ENCODE results near the gene ACBD5.
A peak's percentile ranks its signal among the peaks of the same experiment; 100 is the strongest.
"Not testable (repeated sequence)": the region's sequence is repeated elsewhere in the genome, so short reads cannot be mapped to it uniquely, and the experiment has no call there.

The ACBD5 gene, protein sequence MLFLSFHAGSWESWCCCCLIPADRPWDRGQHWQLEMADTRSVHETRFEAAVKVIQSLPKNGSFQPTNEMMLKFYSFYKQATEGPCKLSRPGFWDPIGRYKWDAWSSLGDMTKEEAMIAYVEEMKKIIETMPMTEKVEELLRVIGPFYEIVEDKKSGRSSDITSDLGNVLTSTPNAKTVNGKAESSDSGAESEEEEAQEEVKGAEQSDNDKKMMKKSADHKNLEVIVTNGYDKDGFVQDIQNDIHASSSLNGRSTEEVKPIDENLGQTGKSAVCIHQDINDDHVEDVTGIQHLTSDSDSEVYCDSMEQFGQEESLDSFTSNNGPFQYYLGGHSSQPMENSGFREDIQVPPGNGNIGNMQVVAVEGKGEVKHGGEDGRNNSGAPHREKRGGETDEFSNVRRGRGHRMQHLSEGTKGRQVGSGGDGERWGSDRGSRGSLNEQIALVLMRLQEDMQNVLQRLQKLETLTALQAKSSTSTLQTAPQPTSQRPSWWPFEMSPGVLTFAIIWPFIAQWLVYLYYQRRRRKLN

DNA sequence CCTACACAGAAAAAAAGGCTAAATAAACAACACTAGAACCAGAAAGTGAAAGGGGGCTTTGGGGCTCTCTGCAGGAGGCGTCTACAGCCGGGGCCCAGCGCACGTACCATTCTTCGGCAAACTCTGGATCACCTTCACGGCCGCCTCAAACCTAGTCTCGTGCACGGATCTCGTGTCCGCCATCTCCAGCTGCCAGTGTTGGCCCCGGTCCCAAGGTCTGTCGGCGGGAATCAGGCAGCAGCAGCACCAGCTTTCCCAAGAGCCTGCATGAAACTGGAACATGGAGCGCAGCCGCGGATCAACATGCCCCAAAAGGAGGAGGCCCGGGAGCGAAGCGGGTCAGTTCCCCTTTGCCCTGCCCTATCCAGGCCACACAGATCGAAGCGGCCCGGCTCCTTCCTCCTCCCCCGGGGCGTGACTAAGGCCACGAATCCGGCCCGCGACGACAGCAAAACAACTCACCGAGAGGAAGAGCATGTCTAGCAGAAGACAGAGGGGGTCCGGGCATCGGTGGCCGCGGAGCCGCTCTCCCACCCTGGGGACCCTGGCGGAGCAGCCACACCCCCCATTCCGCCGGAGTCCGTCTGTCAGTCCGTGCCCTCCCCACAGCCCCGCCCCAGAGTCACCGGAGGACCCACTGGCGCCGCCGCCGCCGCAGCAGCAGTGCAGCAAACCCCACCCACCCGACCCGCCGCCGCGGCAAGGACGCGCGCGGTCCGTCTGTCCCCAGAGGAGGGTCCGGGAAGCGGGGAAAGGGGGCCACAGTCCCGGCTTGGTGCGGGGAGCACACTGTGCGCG lies at the start of gene ACBD5:
Gene ACBD5 (minus strand): TSS at position 586 of the 798 bp plus-strand sequence. CDS start 109 bp downstream, at position 477.
- DNase-seq = peak; percentile 96

DNA sequence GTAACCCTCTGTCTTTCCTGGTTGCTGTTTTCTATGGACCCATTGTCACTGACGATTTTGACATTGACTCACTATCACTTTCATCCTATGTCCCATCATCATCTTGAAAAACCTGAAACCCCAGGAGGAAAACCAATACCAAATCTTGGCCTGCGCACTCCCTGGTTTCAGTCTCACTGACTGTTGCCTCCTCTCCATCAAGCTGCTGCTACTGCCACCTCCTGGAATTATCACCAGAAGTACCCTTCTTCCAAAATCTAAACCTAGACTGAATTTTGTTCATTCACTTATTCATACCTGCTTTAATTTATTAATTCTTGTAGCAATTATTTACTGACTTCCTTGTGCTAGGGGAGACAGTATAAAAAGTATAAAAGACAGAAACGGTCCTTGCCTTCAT lies 44.5 kb upstream of the ACBD5 start:
- peak; percentile 59 for DNase-seq

DNA sequence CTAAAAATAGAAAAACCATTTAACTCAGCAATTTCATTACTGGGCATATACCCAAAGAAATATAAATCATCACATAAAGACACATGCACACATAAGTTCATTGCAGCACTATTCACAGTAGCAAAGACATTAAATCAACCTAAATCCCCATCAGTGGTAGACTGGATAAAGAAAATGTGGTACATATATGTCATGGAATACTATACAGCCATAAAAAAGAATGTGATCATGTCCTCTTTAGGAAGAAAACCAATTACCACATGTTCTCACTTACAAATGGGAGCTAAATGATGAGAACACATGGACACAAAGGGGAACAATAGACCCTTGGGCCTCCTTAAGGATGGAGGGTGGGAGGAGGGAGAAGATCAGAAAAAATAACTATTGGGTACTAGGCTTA lies 36.0 kb upstream of the ACBD5 start:
- DNase-seq = no peak

DNA sequence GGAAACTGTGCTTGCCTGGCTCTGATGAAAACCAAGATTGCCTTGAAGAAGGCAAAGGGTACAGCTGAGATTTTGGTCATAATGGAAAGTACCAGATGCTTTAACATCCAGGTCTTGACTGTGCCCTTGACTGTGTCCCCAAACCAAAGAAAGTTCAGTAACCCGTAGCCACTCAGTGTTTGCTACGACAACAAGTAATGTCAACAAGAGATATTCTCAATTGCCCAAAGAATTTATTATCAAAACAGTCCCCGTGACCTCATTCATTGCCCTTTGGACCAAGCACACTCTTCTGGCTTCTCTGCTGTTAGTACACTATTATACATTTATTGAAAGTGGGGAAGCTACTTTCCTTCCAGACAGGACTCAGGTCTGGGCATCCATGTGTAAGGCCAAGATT lies 25.4 kb upstream of the ACBD5 start:
- not testable (repeated sequence) for DNase-seq

DNA sequence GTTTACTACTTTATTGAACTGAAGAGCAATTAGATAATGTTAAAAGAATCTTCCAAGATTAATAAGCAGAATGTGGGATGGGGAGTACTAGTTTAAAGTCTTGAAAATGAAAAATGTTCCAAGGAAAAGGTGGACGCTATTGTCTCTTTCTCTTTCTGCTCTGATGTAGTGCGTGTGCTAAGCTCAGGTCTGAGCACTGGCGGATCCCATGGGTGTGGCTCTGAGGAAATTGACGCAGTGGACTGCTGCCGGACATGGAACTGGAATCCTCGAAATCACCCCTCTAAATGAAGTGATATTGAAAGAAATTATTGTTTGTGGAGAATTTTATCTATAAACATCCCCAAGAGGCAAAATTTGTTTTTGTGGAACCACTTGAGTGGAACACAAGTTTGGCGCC lies 22.2 kb upstream of the ACBD5 start:
- not testable (repeated sequence) for DNase-seq

DNA sequence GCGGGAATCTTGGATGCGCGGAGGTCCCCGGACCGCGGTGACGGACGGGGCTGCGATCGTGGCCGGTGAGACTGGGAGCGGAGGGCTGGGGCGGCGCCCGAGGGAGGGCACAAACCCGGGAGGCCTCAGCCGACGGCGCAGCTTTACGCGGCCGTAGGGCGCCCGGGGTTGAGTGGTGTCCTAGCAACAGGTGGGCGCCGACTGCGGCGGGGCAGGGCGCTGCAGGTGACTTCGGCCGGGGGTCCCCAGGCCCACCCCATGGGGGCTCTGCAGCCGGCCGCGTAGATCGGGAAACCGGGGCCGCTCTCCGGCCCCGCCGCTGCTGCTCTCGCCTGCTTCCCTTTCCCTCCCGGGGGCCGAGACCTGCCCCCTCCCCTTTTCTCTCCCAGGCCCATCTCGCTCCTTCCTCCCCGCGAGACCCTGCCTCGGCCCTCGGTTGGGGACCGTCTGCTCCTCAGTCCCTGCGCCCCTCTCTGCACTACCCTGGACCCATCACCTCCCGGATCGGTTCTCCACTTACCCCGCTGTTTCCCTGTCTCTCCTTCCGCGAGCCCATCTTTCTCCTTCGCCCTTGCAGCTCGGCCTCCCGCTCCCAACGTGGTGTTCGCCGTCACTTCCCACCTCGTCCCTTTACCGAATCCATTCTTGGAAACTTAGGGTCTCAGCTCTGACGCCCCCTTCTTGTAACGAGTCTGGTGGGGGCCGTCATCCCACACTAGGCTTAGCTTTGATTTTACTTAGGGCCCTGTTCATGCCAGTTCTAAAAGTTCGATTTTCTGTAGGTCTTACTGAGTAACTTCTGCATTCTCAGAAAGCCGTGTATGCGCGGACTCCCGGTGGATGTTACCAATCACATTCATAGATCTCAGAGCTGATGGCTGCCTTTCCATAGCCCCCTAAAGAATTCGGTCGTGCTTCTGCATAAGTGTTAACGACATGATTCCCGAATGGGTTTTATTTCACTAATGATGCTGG lies 18.5 kb upstream of the ACBD5 start:
- peak; percentile 61 for DNase-seq

DNA sequence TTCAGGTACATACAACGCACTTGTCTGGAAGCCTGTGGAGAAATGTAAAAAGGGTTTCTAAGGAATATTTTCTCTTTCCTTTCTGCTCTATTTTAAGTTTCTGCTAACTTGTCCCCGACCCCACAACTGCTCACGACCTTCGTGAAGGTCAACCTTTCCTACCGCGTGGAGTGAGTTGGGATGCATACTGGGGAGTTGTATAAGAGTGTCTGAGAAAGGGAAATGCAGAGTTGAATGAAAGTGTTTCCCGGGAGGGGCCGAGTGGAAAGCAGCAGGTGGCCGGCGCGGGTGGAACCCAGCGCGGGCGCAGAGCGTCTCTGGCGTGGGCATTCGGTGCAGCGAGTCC lies 17.9 kb upstream of the ACBD5 start:
- DNase-seq = no peak

DNA sequence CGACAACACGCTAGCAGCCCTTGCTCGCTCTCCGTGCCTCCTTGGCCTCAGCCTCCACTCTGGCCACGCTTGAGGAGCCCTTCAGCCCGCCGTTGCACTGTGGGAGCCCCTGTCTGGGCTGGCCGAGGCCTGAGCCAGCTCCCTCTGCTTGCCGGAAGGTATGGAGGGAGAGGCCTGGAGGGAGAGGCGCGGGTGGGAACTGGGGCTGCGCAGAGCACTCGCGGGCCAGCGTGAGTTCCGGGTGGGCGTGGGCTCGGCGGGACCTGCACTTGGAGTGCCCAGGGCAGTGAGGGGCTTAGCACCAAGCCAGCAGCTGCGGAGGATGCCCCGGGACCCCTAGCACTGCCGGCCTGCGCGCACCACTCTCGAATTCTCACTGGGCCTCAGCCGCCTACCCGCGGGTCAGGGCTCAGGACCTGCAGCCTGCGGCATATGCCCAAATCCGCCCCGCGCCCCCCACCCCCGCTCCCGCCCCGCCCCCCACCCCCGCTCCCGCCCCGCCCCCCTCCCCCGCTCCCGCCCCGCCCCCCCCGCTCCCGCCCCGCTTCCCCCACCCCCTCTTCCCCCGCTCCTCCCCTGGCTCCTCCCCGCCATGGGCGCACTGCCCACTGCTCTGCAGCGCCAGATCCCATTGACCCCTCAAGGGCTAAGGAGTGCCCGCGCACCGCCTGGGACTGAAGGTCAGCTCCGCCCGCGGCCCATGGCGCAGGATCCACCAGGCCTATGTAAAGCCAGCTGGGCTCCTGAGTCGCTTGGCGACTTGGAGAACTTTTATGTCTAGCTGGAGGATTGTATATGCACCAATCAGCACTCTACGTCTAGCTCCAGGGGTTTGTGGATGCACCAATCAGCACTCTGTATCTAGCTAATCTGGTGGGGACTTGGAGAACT lies 15.9 kb upstream of the ACBD5 start:
- DNase-seq = no peak

DNA sequence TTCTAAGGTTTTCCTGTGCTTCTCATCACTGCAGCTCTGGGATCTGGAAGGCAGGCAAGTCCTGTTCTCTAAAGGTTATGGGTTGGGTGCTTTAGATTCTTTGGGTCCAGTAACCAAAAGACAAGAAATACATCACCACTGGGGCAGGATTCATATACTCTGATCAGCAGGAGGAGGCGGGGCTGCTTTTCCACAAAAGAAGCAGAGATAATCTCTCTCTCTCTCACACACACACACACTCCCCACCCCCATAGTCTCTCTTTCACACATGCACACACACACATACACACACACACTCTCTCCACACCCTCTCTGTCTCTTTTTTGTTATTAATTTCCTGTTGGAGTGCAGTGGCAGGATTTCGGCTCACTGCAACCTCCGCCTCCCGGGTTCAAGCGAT lies 13.0 kb upstream of the ACBD5 start:
- no peak for DNase-seq

DNA sequence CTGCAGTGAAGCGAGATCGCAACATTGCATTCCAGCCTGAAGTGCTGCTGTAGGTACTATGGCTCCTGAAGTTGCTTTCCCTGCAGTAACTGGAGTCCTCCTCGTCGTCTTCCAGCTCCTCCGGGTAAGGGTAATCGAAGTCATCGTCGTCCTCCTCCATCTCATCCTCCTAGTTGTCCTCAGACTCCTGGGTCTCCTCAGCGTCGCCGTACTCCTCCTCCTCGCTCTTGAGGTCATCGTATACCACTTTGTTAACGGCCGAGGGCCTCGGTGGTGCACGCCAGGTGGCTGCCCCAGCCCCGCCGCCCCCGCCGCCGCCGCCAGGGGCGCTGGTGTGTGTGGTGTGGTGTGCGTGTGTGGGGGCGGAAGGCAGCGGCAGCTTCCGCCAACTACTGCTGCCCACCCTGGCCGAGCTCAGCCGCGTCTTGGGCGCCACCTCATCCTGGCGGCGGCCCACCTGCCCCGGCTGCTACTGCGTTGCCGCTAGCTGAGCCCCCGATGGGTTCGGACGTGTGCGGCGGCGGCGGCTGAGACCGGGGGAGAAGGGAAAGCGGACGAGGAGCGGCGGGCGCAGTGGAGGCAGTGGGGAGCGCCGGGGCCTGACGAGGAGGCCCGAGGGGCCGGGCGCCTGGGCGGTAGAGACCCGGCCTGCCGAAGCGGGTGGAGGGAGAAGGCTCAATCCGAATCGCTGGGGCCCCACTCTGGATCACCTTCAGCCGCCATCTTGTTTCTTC lies 11.8 kb upstream of the ACBD5 start:
- DNase-seq = peak; percentile 92

DNA sequence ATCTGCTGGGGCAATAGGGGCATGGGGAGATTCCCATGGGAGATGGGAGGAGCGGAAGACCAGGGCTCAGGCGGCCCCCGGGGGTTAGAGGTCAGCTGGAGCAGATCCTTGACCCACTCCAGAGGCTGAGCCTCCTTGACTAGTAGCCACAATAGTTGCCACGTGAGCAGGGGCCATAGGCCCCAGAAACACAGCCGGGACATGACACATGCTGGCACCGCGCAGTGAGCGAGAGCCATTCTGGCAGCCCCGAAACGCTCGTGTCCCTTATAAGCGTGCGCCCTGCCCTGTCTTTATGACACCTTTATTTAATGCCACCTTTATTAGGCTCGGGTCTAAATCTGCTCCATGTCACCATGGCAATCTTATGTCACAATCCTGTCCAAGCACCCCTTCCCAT lies 11.0 kb upstream of the ACBD5 start:
- DNase-seq = no peak

DNA sequence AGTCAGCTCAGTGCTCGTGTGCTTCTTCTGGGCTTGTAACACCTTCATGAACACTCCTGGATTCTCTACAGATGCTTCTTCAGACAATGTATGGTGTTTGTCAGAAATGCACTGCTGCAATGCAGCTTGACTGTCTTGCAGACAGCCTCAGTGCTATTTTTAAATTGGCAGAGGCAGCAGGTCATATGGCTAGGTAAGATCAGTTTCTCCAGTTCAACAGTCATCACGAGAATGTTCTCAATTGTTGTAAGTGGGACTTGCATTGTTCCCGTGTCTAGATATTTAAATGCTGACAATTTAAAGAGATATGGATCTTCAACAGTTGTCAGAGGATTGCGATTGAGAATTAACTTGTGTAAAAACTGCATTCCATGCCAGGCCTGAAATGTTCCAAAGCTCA lies 7.6 kb upstream of the ACBD5 start:
- DNase-seq = no peak

DNA sequence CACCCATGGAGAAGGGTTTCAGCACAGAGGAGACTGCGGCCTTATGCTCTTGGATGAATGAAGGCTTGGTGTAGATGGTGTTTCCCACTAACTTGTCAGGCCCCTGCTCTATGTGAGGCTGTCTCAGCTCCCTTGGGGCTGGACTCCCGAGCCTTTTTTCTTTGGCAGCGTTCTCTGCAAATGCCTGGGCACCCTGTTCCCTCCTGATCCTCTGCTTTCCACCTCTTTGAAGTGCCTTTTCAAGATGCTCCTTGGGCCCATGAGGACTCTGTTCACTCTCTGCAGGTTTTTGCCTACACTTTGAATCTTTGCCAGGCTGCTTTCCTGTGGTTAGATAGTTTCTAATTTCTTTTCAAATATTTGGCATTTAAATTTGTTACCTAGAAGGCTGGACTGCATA lies 6.8 kb upstream of the ACBD5 start:
- no peak for DNase-seq

DNA sequence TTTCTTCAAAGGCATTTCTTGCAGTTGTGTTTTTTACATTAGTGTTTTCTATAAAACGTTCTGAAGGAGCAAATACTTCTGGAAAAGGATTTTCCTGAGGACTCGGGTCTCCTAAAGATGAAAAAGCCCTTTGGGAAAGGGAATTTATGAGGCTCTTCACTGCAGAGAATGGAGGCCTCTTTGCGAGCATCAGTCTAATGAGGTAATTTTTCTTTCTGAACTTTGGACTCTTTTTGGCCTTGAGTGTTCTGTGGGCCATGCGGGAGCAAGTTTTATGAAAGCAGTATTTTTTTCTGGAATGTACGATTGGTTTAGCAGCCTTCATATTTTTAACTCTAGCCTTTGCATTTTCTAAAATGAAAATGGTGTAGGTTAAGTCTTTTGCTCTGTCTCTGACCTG lies 6.4 kb upstream of the ACBD5 start:
- no peak for DNase-seq

DNA sequence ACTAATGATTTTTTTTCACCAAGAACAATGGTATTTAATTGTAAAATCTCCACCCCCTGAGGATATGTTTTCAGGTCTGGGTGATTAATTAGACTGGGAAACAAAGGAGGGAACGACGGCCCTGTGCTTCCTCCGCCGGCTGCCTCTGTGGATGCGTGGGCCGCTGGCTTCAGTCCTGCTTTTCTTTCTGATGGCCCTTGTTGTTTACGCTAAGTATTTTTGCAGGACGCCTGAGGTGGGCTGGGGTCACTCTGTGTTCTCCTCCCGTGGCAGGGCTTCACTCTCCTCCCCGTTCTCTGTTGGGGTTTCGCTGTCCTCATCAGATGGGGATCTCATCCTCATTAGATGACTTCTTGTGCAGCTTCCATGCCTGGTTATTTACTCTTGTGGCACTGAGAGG lies 5.2 kb upstream of the ACBD5 start:
- no peak for DNase-seq

DNA sequence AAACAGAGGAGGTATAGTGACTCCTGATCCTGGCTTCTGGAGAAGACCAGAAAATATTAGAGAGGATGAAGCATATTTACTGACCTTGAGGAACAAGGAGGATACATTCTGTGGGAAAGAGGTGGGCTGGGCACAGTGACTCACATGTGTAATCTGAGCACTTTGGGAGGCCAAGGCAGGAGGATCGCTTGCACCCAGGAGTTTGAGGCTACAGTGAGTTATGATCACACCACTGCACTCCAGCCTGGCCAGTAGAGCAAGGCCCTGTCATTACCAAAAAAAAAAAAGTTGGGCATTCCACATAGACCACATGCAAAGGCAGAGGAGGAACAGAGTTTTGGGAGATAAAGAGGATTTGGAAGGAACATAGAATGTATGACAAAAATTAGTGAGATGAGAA lies 4.4 kb upstream of the ACBD5 start:
- DNase-seq = no peak

DNA sequence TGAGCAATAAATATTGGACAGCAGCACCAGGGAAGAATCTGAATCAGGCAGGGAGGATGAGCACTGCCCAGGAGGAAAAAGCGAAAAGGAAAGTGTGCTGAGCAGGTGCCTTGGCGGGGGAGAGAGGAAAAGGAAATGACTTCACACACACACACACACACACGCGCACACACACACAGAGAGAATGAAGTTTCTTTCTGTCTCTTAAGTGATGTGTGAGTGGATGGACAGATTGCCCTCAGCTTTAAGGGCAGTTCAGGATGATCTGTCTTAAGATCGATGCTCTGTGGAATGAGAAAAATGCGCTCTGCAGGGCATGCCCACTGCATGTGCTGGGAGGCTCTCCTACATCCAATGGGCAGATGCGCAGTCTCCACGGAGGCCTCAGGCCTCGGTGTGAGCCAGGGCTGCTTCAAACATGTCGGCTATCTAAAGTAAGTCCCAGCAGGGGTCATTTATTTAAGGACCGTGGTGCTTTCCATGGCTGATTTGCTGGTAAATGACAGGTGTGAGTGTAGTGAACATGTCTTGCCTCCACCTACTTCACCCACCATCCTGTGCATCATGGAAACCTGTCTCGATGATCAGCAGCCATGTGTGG lies 2.5 kb upstream of the ACBD5 start:
- DNase-seq = peak; percentile 76

DNA sequence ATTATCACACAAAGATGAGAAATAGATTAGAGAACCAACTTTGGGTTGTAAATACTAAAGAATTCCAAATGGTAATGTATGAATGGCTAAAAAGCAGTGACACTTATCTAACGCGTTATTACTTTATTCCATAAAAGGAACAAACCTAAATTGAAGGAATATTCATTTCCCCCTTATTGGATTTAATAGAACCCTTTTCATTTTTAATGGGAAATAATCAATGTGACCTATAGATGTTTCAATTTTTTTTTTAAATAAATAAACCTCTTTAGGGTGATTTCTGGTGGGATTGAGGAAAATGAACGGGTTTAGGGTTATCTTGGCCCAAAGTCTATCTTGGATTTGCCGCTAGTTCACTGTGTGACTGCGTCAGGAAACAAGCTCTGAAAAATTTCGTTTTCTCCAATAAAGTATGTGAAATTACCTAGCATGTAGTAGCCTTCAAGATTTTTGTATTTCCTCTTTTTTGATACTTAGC lies 1.9 kb upstream of the ACBD5 start:
- no peak for DNase-seq

DNA sequence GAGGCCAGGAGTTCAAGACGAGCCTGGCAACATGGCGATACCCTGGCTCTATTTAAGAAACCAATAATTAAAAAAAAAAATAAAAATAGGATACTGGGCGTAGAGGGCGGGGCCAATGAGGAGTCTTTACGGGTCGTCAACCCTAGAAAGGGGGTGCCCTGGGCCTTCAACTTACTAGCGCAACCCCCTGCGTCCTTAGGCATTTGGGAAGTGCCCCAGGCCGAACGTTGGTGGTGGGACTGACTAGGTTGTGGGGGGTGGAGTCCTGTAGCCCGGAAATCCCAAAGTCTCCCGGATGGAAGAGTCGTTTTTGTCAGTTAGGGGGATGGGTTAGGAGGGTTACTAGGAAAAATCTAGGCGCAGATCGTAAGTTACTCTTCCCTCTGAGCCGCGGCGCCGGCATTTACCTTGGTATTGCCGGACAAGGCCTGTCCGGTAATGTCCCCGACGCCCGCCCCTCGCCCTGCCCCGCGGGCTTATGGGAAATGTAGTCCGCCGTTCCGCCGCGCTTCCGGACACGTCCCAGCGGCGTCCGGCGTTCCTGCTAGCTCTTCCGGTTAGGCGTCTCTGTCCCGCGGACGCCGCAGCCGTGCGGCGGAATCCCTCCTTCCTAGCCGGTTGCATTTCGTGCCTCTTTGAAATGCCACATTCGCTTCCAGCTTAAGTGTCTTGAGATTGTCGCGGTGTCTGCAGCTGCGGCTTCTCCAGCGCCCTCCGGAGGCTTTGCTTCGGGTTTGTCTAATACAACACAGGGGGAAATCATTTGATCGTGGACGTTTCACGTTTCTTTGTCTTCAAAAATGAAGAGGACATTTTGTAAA lies 1.3 kb upstream of the ACBD5 start:
- peak; percentile 97 for DNase-seq
